Mucosa of descending colon (tissue), 3 donors: ENCODE measurements around the gene DENND2A. TPM values are rescaled to one million over a fixed set of nuclear protein-coding genes. Genes with fewer than 3 reads are reported as not detected.
A peak's percentile ranks its signal among the peaks of the same experiment; 100 is the strongest.

Experiments
- ATAC-seq: fragments of 200-7000 bp; cut with Tn5 transposase; one replicate; pipeline ENCODE4 v1.9.1; 2020; ENCODE audit warnings: mild to moderate bottlenecking, moderate library complexity
- DNase-seq, 3 donors: peaks; one replicate each; pipeline ENCODE4 v3.0.0-alpha.2; 2020
- H3K36me3 ChIP-seq: fragments of 200-600 bp; one replicate; pipeline ENCODE4 v1.8.0; 2021; ENCODE audit warnings: low read depth, mild to moderate bottlenecking
- H3K4me1 ChIP-seq: fragments of 200-600 bp; one replicate; pipeline ENCODE4 v1.8.0; 2021; ENCODE audit warnings: low read depth, mild to moderate bottlenecking
- H3K4me3 ChIP-seq: fragments of 200-600 bp; one replicate; pipeline ENCODE4 v1.8.0; 2021; ENCODE audit warnings: mild to moderate bottlenecking
- H3K9me3 ChIP-seq: fragments of 200-600 bp; one replicate; pipeline ENCODE4 v1.8.0; 2021; ENCODE audit warnings: mild to moderate bottlenecking
- intact Hi-C, 2 donors: fragments of 100-400 bp; cut with DNase I in 1 of 2; cut with micrococcal nuclease in 1 of 2; formaldehyde crosslinking; loops; one replicate each; pipeline versions ENCODE4 v1.11.0 to v1.11.1; 2022; cut with DNase I, micrococcal nuclease
- long read RNA-seq, 2 donors: library from polyadenylated mRNA; unstranded; transcript quantifications; one replicate each; pipeline ENCODE4 v2.0.0, GENCODE V29; 2019 to 2021
- total RNA-seq, 3 donors: library from RNA; stranded (reverse); fragmentation: NEBNext Ultra II Directional in 2 of 3; extraction: Animal tissue kit (Norgen Biotek cat#: 25700) in 2 of 3; gene quantifications; one replicate each; pipeline versions ENCODE4 v1.2.1 to v1.2.4, GENCODE V29; 2021 to 2023
- TF ChIP-seq, protein P1 (sequence below): fragments of 200-600 bp; IDR thresholded peaks from one replicate; pipeline ENCODE4 v1.8.0; 2022; ENCODE audit warnings: antibody characterized with exemption, mild to moderate bottlenecking
- donor health status: DM: no; HTN: no; CAD: no; lungs with moderate emphysema.
- donor health status: DM: no; HTN: no; CAD: no.
- donor health status: DM: no; HTN: yes; CAD: no.

Gene DENND2A, protein sequence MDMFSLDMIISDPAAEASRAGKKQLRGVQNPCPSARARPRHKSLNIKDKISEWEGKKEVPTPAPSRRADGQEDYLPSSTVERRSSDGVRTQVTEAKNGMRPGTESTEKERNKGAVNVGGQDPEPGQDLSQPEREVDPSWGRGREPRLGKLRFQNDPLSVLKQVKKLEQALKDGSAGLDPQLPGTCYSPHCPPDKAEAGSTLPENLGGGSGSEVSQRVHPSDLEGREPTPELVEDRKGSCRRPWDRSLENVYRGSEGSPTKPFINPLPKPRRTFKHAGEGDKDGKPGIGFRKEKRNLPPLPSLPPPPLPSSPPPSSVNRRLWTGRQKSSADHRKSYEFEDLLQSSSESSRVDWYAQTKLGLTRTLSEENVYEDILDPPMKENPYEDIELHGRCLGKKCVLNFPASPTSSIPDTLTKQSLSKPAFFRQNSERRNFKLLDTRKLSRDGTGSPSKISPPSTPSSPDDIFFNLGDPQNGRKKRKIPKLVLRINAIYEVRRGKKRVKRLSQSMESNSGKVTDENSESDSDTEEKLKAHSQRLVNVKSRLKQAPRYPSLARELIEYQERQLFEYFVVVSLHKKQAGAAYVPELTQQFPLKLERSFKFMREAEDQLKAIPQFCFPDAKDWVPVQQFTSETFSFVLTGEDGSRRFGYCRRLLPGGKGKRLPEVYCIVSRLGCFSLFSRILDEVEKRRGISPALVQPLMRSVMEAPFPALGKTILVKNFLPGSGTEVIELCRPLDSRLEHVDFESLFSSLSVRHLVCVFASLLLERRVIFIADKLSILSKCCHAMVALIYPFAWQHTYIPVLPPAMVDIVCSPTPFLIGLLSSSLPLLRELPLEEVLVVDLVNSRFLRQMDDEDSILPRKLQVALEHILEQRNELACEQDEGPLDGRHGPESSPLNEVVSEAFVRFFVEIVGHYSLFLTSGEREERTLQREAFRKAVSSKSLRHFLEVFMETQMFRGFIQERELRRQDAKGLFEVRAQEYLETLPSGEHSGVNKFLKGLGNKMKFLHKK
- total RNA-seq, result 10 to 100 TPM in 2 of 3 donors, 1 to 10 TPM in 1; 8.4 to 17.7 (median 10.1) TPM
- long read RNA-seq, donor 1, transcript DENND2A-209 (20 exons, 3,562 nt), result major isoform, 8 of 22 reads
- long read RNA-seq, donor 1, partial matches to known transcripts, result 2 of 22 reads
- long read RNA-seq, donor 1, other reads (novel, unspliced or antisense), result 7 of 22 reads
- long read RNA-seq, donor 2, partial matches to known transcripts, result 20 of 22 reads
- long read RNA-seq, donor 2, other reads (novel, unspliced or antisense), result 2 of 22 reads

DNA sequence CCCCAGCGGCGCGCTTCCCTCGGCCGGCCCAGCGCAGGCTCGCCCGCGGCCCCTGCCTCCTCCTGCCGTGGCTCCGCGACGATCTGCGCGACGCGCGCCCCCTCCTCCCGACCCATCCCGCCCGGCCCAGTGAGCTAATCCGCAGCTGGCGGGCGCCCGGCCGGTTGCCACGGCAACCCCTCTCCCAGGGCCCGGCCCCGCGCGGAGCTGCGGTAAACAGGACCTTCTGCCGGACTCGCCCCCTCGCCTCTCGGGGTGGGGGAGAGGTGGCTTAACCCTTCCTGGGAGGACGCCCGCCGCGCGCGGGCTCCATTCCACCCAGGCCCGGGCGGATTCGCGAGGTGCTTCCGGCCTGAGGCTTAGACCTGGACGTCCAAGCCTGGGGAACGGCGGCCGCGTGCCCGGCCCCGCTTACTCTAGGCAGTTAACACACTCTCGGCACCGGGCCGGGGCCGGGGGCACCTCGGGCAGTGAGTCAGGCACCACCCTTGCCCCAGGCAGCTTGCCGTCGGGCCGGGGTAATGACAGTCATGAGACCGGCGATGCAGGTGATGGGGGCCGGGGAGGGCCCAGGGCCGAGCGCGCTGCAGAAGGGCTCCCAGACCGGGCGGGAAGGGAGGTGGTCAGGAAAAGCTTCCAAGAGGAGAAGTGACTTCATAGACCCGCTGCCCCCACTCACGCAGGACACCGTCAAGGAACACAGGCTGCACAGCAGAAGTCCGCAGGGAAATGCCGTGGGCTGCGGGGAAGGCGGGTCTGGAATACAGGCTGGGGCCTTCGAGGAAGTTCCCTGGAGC lies at the start of gene DENND2A:
TSS of gene DENND2A (minus strand) at position 87 of the 797 bp plus-strand sequence. CDS start 38,416 bp downstream, outside the sequence.
- TF ChIP-seq, protein P1, sequence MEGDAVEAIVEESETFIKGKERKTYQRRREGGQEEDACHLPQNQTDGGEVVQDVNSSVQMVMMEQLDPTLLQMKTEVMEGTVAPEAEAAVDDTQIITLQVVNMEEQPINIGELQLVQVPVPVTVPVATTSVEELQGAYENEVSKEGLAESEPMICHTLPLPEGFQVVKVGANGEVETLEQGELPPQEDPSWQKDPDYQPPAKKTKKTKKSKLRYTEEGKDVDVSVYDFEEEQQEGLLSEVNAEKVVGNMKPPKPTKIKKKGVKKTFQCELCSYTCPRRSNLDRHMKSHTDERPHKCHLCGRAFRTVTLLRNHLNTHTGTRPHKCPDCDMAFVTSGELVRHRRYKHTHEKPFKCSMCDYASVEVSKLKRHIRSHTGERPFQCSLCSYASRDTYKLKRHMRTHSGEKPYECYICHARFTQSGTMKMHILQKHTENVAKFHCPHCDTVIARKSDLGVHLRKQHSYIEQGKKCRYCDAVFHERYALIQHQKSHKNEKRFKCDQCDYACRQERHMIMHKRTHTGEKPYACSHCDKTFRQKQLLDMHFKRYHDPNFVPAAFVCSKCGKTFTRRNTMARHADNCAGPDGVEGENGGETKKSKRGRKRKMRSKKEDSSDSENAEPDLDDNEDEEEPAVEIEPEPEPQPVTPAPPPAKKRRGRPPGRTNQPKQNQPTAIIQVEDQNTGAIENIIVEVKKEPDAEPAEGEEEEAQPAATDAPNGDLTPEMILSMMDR, result no peak
- DNase-seq, result peak; percentile 50 to 71 (median 65)
- Histone ChIP-seq H3K4me1 (peaks cover 2% of the 10 kb centered on the region), H3K9me3 (no peaks in the 10 kb centered on the region), H3K36me3 (no peaks in the 10 kb centered on the region), H3K4me3 (no peak within 1 kb of the TSS)
- intact Hi-C loops, result no loop called here
- peak; percentile 58 for ATAC-seq

DNA sequence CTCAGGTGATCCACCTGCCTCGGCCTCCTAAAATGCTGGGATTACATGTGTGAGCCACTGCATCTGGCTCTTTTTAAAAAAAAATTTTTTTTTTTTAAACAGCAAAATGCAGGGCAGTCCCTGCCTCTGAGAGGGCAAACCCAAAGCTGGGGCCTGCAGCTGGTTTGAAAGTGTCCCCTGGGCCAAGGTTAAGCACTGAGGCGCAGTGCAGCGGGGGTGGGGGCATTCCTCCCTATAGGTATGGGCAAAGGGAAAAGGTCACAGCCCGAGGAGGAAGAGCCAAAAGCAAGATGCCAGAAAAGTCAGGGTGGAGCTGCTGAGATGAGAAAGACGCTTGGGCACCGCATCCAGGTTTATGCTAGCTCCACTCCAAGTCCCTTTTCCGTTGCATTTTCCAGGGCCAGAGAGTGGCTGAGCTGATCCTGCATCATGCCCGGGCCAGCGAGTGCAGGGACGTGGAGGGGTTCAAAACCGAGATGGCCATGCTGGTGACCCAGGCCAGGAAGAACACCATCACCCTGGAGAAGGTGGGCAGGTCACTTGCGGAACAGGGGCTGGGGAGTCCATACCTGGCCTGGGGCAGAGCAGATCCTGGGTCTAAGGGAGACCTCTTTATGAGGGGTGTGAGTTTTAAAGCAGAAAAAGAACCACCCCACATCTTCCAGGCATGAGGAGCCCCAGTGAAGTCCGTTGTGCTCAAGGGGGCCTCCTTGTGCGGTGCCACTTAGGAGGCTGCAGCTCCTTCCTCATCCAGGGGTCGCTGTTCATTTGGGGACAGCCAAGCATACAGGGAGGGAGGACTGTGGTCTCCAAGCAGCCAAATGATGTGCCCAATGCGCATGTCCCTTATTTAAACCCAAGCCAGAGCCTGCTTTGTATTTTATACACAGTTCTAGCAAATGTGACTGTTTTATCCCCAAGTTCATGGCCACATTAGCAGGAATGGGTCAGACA lies 48.9 kb upstream of the DENND2A start:
- Histone ChIP-seq H3K4me1 (no peaks in the 10 kb centered on the region), H3K9me3 (no peaks in the 10 kb centered on the region), H3K36me3 (no peaks in the 10 kb centered on the region), H3K4me3 (no peak overlapping the region)
- no peak for DNase-seq
- intact Hi-C loops, result no loop called here
- ATAC-seq, result no peak
- TF ChIP-seq, protein P1, result no peak

DNA sequence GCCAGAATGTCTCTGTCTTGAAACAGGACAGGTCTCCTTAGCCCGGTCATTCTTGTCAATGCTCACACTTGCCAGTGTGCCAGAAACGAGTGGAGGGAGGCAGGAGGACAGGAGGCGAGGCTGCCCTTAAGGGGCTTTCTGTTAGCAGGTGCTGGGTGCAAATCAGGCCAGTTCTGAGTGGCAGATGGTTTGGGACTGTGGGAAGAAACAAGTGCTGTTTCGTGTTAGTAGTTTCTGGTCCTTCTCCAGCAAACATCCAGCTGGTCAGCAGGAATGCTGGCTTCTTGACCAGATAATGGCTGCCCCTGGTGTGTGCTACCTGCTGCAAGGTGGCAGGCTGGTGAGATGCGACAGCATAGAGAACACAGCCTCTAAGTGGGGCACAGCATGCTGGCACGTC lies 47.7 kb upstream of the DENND2A start:
- no peaks in the 10 kb centered on the region for H3K4me1 ChIP-seq
- H3K36me3 ChIP-seq, result no peaks in the 10 kb centered on the region
- DNase-seq, result no peak
- TF ChIP-seq, protein P1, result no peak
- H3K9me3 ChIP-seq, result no peaks in the 10 kb centered on the region
- intact Hi-C loops, result no loop called here
- ATAC-seq, result no peak
- no peak overlapping the region for H3K4me3 ChIP-seq

DNA sequence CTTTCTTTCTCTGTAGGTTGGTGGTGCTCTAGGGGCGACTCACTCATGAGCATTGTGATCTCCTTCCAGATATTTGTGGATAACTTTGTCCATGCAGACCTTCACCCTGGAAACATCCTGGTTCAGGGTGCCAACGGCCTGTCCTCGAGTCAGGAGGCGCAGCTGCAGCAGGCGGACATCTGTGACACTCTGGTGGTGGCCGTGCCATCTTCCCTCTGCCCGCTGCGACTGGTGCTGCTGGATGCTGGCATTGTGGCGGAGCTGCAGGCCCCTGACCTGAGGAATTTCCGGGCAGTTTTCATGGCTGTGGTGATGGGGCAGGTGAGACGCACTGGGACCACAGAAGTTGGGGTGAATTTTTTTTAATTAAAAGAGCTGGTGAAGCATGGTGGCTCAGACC lies 46.3 kb upstream of the DENND2A start:
- DNase-seq (no peak), ATAC-seq (no peak)
- Histone ChIP-seq H3K4me1 (no peaks in the 10 kb centered on the region), H3K4me3 (no peak overlapping the region), H3K36me3 (no peaks in the 10 kb centered on the region), H3K9me3 (no peaks in the 10 kb centered on the region)
- TF ChIP-seq, protein P1, result no peak
- intact Hi-C loops, result no loop called here
